Measurements from ENCODE around the gene NCAN.

DNA sequence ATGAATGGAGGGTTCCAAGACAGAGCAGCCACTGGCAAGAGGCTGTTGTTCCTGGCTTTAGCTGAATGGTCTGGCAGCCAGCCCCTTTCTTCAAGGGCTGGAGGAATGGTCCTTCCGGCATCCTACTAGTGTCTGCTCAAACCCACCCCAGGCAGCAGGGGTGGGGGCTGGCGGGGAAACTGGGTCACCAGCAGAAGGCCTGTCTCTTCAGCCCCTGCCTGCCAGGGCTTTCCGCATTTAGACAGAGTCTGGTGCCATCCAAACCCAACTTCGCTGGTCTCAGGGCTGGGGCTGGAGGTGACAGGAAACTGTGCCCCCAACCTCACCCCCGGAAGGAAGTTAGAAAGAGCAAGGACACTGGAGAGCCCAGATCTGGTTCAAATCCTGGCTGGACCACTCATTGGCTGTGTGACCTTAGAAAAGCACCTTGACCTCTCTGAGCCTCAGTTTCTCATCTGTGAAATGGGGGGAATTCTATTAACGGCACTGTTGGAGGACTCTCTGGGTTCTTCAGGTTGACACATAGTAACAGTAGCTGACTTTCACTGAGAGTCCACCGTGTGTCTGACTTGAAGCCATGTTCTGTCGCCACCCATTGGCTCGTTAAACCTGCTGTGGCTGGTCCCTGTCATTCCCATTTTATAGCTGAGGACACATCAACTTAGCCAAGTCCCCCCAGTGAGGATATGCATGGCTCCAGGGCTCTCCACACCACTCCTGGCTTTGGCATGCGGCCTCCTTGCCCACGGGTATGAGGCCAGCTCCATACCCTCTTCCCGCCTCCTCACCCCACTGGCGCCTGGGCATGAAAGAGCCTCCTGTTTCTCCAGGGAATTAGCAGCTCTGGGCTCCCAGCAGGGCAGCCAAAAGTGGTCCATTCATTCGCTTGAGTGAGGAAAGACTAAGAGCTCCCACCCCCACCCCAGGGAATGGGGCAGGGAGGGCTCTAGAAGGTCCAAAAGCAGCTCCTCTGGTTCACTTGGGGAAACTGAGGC, 6.0 kb upstream of the NCAN start:
- TF ChIP-seq FOXP1 (CRISPR knock-in tag; IDR thresholded peaks at IDR 0.05; ENCODE audit: borderline replicate concordance) (no peak), CREB1 (CRISPR knock-in tag; IDR thresholded peaks at IDR 0.05) (no peak), NR2C2 (CRISPR knock-in tag; IDR thresholded peaks at IDR 0.05) (no peak), SP1 (CRISPR knock-in tag; conservative IDR thresholded peaks at IDR 0.05) (no peak), KAT7 (CRISPR knock-in tag; IDR thresholded peaks at IDR 0.05; ENCODE audit: borderline replicate concordance) (no peak), ZNF416 (CRISPR knock-in tag; IDR thresholded peaks at IDR 0.05) (no peak), SMAD3 (CRISPR knock-in tag; IDR thresholded peaks at IDR 0.05; ENCODE audit: borderline replicate concordance) (no peak)
- TF ChIP-seq, protein P1, sequence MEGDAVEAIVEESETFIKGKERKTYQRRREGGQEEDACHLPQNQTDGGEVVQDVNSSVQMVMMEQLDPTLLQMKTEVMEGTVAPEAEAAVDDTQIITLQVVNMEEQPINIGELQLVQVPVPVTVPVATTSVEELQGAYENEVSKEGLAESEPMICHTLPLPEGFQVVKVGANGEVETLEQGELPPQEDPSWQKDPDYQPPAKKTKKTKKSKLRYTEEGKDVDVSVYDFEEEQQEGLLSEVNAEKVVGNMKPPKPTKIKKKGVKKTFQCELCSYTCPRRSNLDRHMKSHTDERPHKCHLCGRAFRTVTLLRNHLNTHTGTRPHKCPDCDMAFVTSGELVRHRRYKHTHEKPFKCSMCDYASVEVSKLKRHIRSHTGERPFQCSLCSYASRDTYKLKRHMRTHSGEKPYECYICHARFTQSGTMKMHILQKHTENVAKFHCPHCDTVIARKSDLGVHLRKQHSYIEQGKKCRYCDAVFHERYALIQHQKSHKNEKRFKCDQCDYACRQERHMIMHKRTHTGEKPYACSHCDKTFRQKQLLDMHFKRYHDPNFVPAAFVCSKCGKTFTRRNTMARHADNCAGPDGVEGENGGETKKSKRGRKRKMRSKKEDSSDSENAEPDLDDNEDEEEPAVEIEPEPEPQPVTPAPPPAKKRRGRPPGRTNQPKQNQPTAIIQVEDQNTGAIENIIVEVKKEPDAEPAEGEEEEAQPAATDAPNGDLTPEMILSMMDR (IDR thresholded peaks at IDR 0.05) = no peak
- TF ChIP-seq, protein P2, sequence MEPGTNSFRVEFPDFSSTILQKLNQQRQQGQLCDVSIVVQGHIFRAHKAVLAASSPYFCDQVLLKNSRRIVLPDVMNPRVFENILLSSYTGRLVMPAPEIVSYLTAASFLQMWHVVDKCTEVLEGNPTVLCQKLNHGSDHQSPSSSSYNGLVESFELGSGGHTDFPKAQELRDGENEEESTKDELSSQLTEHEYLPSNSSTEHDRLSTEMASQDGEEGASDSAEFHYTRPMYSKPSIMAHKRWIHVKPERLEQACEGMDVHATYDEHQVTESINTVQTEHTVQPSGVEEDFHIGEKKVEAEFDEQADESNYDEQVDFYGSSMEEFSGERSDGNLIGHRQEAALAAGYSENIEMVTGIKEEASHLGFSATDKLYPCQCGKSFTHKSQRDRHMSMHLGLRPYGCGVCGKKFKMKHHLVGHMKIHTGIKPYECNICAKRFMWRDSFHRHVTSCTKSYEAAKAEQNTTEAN (CRISPR knock-in tag; IDR thresholded peaks at IDR 0.05) = no peak
